Activated CD4-positive, alpha-beta memory T cell treated with anti-CD3 and anti-CD28 coated beads for 36 hours (primary cell): ENCODE results near the gene TRA2B. TPM values are rescaled to one million over a fixed set of nuclear protein-coding genes. Genes with fewer than 3 reads are reported as not detected.

ENCODE experiments used
- CTCF ChIA-PET: fragments of 350-600 bp; sonication (Branson Sonifier 250); formaldehyde crosslinking; loops from one replicate; lab custom pipeline; 2021; ENCODE audit warnings: antibody characterized with exemption, inconsistent platforms; lab: Charles Lee
- POLR2A ChIA-PET: fragments of 350-600 bp; sonication (Branson Sonifier 250); formaldehyde crosslinking; loops from one replicate; lab custom pipeline; 2021; ENCODE audit warnings: antibody characterized with exemption; lab: Charles Lee
- DNase-seq: peaks from one replicate; pipeline ENCODE4 v3.0.0-alpha.2; 2020
- H3K27ac Mint-ChIP-seq: one replicate; pipeline ENCODE4 v1.8.0; 2021; ENCODE audit warnings: mixed read lengths
- H3K27me3 Mint-ChIP-seq: one replicate; pipeline ENCODE4 v1.8.0; 2021; ENCODE audit warnings: mixed read lengths
- H3K36me3 Mint-ChIP-seq: one replicate; pipeline ENCODE4 v1.8.0; 2021; ENCODE audit warnings: mixed read lengths
- H3K4me1 Mint-ChIP-seq: one replicate; pipeline ENCODE4 v1.8.0; 2021; ENCODE audit warnings: low read depth, mixed read lengths
- H3K4me3 Mint-ChIP-seq: one replicate; pipeline ENCODE4 v1.8.0; 2021; ENCODE audit warnings: mild to moderate bottlenecking, mixed read lengths
- H3K9me3 Mint-ChIP-seq: one replicate; pipeline ENCODE4 v1.8.0; 2021; ENCODE audit warnings: mixed read lengths
- intact Hi-C: fragments of 100-400 bp; cut with micrococcal nuclease; formaldehyde crosslinking; loops from one replicate; pipeline ENCODE4 v1.15.1; 2023
- total RNA-seq, 2 experiments: library from RNA; stranded (reverse); gene quantifications; one replicate each; pipeline ENCODE4 v1.2.3, GENCODE V29; 2021

TRA2B gene
- total RNA-seq, 2 experiments from 2014 or later: 184 to 187 TPM

- H3K4me1 Mint-ChIP-seq: peaks cover 49% of the 10 kb centered on the region
- ChIA-PET CTCF (interaction anchor here (1.2 kb wide), 1 partner anchor 9 kb away, joined by 6 read pairs; no protein-coding TSS in a partner anchor), POLR2A (interaction anchor here (0.6 to 3.4 kb wide), 4 partner anchors 19 to 850 kb away, joined by 3 to 60 read pairs (median 8); partner anchors contain the start of gene EIF4A2)
- H3K27ac Mint-ChIP-seq: peak overlapping the region; percentile 99
- H3K27me3 Mint-ChIP-seq: peaks cover 3% of the 10 kb centered on the region
- DNase-seq: no peak
- intact Hi-C loops: loop anchor here (5.0 to 10.0 kb wide), 2 partner anchors 348 to 1090 kb away; partner anchors contain the start of gene SENP2
- H3K4me3 Mint-ChIP-seq: peak overlapping the region; percentile 99
- H3K9me3 Mint-ChIP-seq: peaks cover 3% of the 10 kb centered on the region
- H3K36me3 Mint-ChIP-seq: peaks cover 77% of the 10 kb centered on the region
These were observed 2.9 kb downstream of the TRA2B start for GRCh38 chr3:185934767-185935464.

GRCh38 chr3:185934174-185934557 is 3.6 kb downstream of the TRA2B start:
- ChIA-PET CTCF (interaction anchor here (1.2 kb wide), 1 partner anchor 10 kb away, joined by 6 read pairs; no protein-coding TSS in a partner anchor), POLR2A (interaction anchor here (0.6 to 1.4 kb wide), 3 partner anchors 18 to 850 kb away, joined by 3 to 12 read pairs (median 3); partner anchors contain the start of gene EIF4A2)
- Mint-ChIP-seq H3K4me1 (peaks cover 57% of the 10 kb centered on the region), H3K27me3 (peaks cover 3% of the 10 kb centered on the region), H3K27ac (peak overlapping the region; percentile 70), H3K9me3 (peaks cover 3% of the 10 kb centered on the region), H3K36me3 (peaks cover 85% of the 10 kb centered on the region), H3K4me3 (peak overlapping the region; percentile 99)
- intact Hi-C loops: loop anchor here (10.0 kb wide), 1 partner anchor 1091 kb away; no protein-coding TSS in a partner anchor
- no peak for DNase-seq

GRCh38 chr3:185933374-185934173 is 4.2 kb downstream of the TRA2B start:
- Mint-ChIP-seq H3K4me3 (peak overlapping the region; percentile 99), H3K27ac (peak overlapping the region; percentile 70), H3K36me3 (peaks cover 91% of the 10 kb centered on the region), H3K9me3 (peaks cover 3% of the 10 kb centered on the region), H3K4me1 (peaks cover 63% of the 10 kb centered on the region), H3K27me3 (peaks cover 3% of the 10 kb centered on the region)
- DNase-seq: no peak
- intact Hi-C loops: loop anchor here (2.0 to 10.0 kb wide), 2 partner anchors 15 to 1091 kb away; no protein-coding TSS in a partner anchor
- ChIA-PET POLR2A (interaction anchor here (1.0 to 2.2 kb wide), 5 partner anchors 17 to 855 kb away, joined by 3 to 12 read pairs (median 6); partner anchors contain the start of gene EIF4A2), CTCF (interaction anchor here (1.2 to 3.7 kb wide), 2 partner anchors 10 kb away, joined by 6 to 34 read pairs; no protein-coding TSS in a partner anchor)

- H3K4me3 Mint-ChIP-seq: peak overlapping the region; percentile 67
- H3K27me3 Mint-ChIP-seq: no peaks in the 10 kb centered on the region
- intact Hi-C loops: loop anchor here (2.0 to 10.0 kb wide), 2 partner anchors 13 to 1093 kb away; no protein-coding TSS in a partner anchor
- H3K27ac Mint-ChIP-seq: peak overlapping the region; percentile 80
- no peaks in the 10 kb centered on the region for H3K9me3 Mint-ChIP-seq
- peaks cover 94% of the 10 kb centered on the region for H3K36me3 Mint-ChIP-seq
- ChIA-PET CTCF (interaction anchor here (0.7 to 3.7 kb wide), 4 partner anchors 11 to 507 kb away, joined by 3 to 34 read pairs (median 4); no protein-coding TSS in a partner anchor), POLR2A (interaction anchor here (0.6 to 2.2 kb wide), 7 partner anchors 10 to 857 kb away, joined by 3 to 13 read pairs (median 6); partner anchors contain the start of genes DNAJB11 and EIF4A2)
- DNase-seq: no peak
- peaks cover 74% of the 10 kb centered on the region for H3K4me1 Mint-ChIP-seq
These were observed 5.8 kb downstream of the TRA2B start for GRCh38 chr3:185931777-185932612.

GRCh38 chr3:185930393-185931107 is 7.3 kb downstream of the TRA2B start:
- POLR2A ChIA-PET: interaction anchor here (0.6 to 2.1 kb wide), 4 partner anchors 9 to 853 kb away, joined by 3 to 13 read pairs (median 7); partner anchors contain the start of genes EIF4A2 and SENP2
- CTCF ChIA-PET: interaction anchor here (1.4 to 3.7 kb wide), 2 partner anchors 9 to 13 kb away, joined by 4 to 34 read pairs; no protein-coding TSS in a partner anchor
- DNase-seq: no peak
- no peaks in the 10 kb centered on the region for H3K9me3 Mint-ChIP-seq
- peak overlapping the region; percentile 88 for H3K27ac Mint-ChIP-seq
- H3K27me3 Mint-ChIP-seq: no peaks in the 10 kb centered on the region
- intact Hi-C loops: loop anchor here (10.0 kb wide), 1 partner anchor 1094 kb away; no protein-coding TSS in a partner anchor
- H3K4me3 Mint-ChIP-seq: peak overlapping the region; percentile 67
- H3K4me1 Mint-ChIP-seq: peaks cover 87% of the 10 kb centered on the region
- H3K36me3 Mint-ChIP-seq: peaks cover 90% of the 10 kb centered on the region

- CTCF ChIA-PET: interaction anchor here (0.5 to 3.0 kb wide), 2 partner anchors 14 to 47 kb away, joined by 3 to 32 read pairs; no protein-coding TSS in a partner anchor
- H3K27ac Mint-ChIP-seq: peak overlapping the region; percentile 88
- no peaks in the 10 kb centered on the region for H3K9me3 Mint-ChIP-seq
- peaks cover 93% of the 10 kb centered on the region for H3K4me1 Mint-ChIP-seq
- peaks cover 92% of the 10 kb centered on the region for H3K36me3 Mint-ChIP-seq
- no peaks in the 10 kb centered on the region for H3K27me3 Mint-ChIP-seq
- no peak for DNase-seq
- POLR2A ChIA-PET: interaction anchor here (0.8 to 6.5 kb wide), 5 partner anchors 8 to 858 kb away, joined by 3 to 50 read pairs (median 4); partner anchors contain the start of genes EIF4A2, SENP2 and TRA2B
- intact Hi-C loops: loop anchor here (10.0 kb wide), 1 partner anchor 1095 kb away; no protein-coding TSS in a partner anchor
- peak overlapping the region; percentile 67 for H3K4me3 Mint-ChIP-seq
These were observed 8.3 kb downstream of the TRA2B start for GRCh38 chr3:185929192-185930151.

GRCh38 chr3:185928496-185928895 is 9.3 kb downstream of the TRA2B start:
- ChIA-PET POLR2A (interaction anchor here (0.8 to 6.5 kb wide), 4 partner anchors 8 to 859 kb away, joined by 3 to 50 read pairs (median 4); partner anchors contain the start of genes EIF4A2 and TRA2B), CTCF (interaction anchor here (0.5 to 3.0 kb wide), 3 partner anchors 15 to 48 kb away, joined by 3 to 32 read pairs (median 3); no protein-coding TSS in a partner anchor)
- DNase-seq: no peak
- intact Hi-C loops: no loop called here
- H3K27ac Mint-ChIP-seq: peak overlapping the region; percentile 88
- H3K36me3 Mint-ChIP-seq: peaks cover 92% of the 10 kb centered on the region
- H3K9me3 Mint-ChIP-seq: no peaks in the 10 kb centered on the region
- peak overlapping the region; percentile 67 for H3K4me3 Mint-ChIP-seq
- H3K4me1 Mint-ChIP-seq: peaks cover 92% of the 10 kb centered on the region
- H3K27me3 Mint-ChIP-seq: no peaks in the 10 kb centered on the region

- peak overlapping the region; percentile 88 for H3K27ac Mint-ChIP-seq
- intact Hi-C loops: no loop called here
- peak overlapping the region; percentile 67 for H3K4me3 Mint-ChIP-seq
- peaks cover 88% of the 10 kb centered on the region for H3K4me1 Mint-ChIP-seq
- peaks cover 94% of the 10 kb centered on the region for H3K36me3 Mint-ChIP-seq
- no peaks in the 10 kb centered on the region for H3K9me3 Mint-ChIP-seq
- CTCF ChIA-PET: interaction anchor here (0.8 to 3.0 kb wide), 6 partner anchors 9 to 612 kb away, joined by 3 to 32 read pairs (median 3); partner anchors contain the start of gene TRA2B
- no peak for DNase-seq
- no peaks in the 10 kb centered on the region for H3K27me3 Mint-ChIP-seq
- POLR2A ChIA-PET: interaction anchor here (0.5 to 6.5 kb wide), 6 partner anchors 9 to 643 kb away, joined by 3 to 50 read pairs (median 4); partner anchors contain the start of genes DNAJB11 and TRA2B
These were observed 10.2 kb downstream of the TRA2B start for GRCh38 chr3:185927501-185928200.
